AG09319 (cell line): ENCODE measurements around the gene NRG4.
"Not testable (repeated sequence)": the region's sequence is repeated elsewhere in the genome, so short reads cannot be mapped to it uniquely, and the experiment has no call there.

Source experiments
- DNase-seq: peaks from one replicate; pipeline ENCODE4 v3.0.0-alpha.2; 2010; ENCODE audit warnings: low read depth; ENCODE audit errors: extremely low read depth
- TF ChIP-seq, protein P1 (sequence below): IDR thresholded peaks from 2 replicates; pipeline ENCODE4 v1.5.1; 2011; ENCODE audit warnings: low read depth, mild to moderate bottlenecking, inconsistent platforms, low read length, moderate library complexity

NRG4 gene

DNA sequence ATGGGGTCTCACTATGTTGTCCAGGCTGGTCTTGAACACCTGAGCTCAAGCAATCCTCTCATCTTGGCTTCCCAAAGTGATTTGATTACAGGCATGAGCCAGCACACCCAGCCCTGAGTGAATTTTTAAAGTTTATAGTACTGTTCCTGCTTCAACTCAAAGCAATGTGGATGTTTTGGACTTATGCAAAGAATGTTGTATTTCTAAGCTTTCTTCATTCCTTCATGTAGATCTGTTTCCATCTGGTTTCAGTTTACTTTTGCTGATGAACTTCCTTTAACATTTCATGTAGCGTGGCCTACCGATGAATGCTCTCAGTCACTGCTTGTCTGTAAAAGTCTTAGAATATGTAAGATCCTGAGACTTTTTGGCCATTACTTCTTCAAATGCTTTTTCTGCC lies 23.2 kb downstream of the NRG4 start:
- TF ChIP-seq, protein P1, sequence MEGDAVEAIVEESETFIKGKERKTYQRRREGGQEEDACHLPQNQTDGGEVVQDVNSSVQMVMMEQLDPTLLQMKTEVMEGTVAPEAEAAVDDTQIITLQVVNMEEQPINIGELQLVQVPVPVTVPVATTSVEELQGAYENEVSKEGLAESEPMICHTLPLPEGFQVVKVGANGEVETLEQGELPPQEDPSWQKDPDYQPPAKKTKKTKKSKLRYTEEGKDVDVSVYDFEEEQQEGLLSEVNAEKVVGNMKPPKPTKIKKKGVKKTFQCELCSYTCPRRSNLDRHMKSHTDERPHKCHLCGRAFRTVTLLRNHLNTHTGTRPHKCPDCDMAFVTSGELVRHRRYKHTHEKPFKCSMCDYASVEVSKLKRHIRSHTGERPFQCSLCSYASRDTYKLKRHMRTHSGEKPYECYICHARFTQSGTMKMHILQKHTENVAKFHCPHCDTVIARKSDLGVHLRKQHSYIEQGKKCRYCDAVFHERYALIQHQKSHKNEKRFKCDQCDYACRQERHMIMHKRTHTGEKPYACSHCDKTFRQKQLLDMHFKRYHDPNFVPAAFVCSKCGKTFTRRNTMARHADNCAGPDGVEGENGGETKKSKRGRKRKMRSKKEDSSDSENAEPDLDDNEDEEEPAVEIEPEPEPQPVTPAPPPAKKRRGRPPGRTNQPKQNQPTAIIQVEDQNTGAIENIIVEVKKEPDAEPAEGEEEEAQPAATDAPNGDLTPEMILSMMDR = no peak

DNA sequence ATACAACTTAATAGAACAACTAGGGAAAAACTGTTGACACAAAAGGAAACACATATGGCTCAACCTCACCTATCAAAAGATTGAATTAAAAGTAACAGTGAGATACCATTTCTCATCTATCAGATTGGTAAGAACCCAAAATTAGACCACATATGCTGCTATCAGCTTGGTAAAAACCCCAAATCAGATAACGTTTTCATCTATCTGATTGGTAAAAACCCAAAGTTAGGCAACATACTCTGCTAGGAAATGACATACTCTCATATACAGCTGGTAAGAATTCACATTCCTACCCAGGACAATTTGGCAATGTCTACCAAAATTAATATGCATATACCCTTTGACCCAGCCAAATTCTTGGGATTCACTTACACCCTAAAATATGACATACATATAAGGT lies 26.3 kb downstream of the NRG4 start:
- no peak for DNase-seq

More for the DNA sequence above, 23.2 kb downstream of the NRG4 start:
- DNase-seq = peak; percentile 19

DNA sequence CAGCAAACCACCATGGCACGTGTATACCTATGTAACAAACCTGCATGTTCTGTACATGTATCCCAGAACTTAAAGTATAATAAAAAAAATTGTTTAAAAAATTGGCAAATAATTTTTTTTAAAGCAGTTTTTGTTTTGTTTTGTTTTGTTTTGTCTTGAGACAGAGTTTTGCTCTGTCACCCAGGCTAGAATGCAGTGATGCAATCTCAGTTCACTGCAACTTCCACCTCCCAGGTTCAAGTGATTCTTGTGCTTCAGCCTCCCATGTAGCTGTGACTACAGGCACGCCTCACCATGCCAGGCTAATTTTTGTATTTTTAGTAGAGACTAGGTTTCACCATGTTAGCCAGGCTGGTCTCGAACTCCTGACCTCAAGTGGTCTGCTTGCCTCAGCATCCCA lies 27.5 kb downstream of the NRG4 start:
- not testable (repeated sequence) for DNase-seq

More for the DNA sequence above, 26.3 kb downstream of the NRG4 start:
- TF ChIP-seq, protein P1 = no peak

DNA sequence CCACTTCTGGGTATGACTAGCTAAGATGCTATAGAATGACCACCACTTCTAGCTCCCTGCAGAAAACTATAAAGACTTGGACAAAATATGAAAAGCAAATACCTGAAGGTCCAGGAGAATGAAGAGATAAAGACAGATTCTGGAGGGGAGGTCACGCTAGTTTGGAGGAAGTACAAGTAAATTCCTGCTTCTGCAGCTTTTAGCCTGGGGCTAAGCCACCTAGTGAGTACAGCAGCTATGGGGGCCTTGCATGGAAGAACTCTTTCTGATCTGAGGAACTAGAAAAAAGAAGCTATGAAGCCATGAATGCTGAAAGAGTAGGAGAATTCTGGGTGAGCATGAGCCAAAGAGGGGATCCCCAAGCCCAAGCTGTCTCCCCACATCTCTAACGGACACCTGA lies 29.8 kb downstream of the NRG4 start:
- TF ChIP-seq, protein P1 = no peak
- no peak for DNase-seq

DNA sequence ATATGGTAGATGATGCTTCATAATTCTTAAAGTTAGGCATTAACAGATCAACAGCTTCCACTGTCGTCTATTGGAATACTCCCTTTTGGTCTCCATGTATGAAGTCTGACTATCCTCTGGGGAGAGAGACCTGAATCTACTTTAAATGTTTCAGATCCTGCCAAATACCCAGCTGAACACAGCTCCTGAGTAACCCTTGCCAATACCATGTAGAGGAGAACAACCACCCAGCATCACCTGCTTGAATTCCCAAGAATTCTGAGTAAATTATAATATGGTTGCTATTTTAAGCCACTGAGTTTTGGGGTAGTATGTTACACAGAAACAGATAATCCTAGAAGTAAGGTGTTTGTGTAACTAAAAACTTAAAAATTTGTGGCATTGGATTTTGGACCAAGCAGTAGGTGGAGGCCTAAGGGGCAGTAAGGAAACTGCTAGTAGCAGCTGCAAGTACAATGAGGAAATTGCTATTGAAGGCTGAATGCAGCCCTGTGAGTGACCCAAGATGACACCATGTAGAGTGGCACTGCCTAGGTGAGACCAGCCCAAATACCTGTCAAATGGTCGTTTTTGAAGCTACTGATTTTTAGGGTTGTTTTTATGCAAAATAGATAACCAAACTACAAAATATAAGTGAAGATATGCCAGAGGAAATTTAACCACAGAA lies 30.9 kb downstream of the NRG4 start:
- DNase-seq = no peak
- TF ChIP-seq, protein P1 = no peak

DNA sequence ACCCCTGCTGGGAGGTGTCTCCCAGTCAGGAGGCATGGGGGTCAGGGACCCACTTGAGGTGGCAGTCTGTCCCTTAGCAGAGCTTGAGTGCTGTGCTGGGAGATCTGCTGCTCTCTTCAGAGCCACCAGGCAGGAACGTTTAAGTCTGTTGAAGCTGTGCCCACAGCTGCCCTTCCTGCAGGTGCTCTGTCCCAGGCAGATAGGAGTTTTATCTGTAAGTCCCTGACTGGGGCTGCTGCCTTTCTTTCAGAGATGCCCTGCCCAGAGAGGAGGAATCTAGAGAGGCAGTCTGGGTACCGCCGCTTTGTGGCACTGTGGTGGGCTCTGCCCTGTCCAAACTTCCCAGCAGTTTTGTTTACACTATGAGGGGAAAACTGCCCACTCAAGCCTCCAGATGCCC lies 35.5 kb downstream of the NRG4 start:
- DNase-seq = not testable (repeated sequence)

DNA sequence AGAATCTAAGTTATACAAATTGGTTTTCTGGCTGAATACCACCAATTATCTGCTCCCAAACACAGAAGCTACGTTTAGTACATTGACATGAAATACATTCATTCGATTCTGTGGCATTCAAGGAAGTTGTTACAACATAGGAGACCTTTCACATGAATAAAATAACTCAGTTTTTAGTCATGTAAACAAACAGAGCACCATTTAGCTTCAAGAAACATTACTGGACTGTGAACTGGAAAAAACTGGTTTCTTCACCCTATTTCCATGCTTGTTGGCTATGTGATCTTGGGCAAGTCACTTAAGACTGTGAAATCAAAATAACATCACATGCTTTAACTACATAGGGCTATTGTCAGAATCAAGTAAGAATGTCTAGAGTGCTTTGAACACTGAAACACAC lies 46.2 kb downstream of the NRG4 start:
- DNase-seq = peak; percentile 19

DNA sequence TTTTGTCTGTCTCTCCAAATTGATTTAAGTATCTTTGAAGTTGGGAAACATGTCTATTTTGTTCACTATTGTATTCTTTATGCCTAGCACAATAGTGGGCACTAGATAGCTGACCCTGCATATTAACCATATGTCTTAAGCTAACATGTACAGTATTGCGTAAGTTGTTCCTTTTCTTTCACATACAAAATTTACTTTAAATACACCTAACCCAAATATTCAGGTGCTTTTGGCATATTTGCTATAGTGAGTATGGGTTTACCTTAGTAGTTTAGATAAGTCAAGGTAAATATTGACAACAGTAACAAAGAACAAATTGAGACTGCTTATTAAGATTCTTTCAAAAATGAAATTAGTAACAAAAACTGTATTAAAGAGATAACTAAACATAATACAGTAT lies 50.9 kb downstream of the NRG4 start:
- no peak for DNase-seq
- TF ChIP-seq, protein P1 = no peak

More for the DNA sequence above, 46.2 kb downstream of the NRG4 start:
- TF ChIP-seq, protein P1 = no peak
